SK-N-SH (cell line): ENCODE data around the gene ABHD16A.

Source experiments
- CHD2 ChIP-seq: fragments of 150-350 bp; IDR thresholded peaks from 2 replicates; pipeline ENCODE4 v1.6.1; 2018; ENCODE audit warnings: low read length; ENCODE audit not compliant: partially characterized antibody
- GABPA ChIP-seq: IDR thresholded peaks from 2 replicates; pipeline ENCODE4 v1.4.0; 2012; ENCODE audit warnings: low read depth, mild to moderate bottlenecking
- MEF2A ChIP-seq: IDR thresholded peaks from 2 replicates; pipeline ENCODE4 v1.4.0; 2012; ENCODE audit warnings: low read depth, borderline replicate concordance
- NRF1 ChIP-seq: IDR thresholded peaks from 2 replicates; pipeline ENCODE4 v1.6.1; 2012; ENCODE audit warnings: low read depth, mild to moderate bottlenecking, low read length
- POLR2AphosphoS5 ChIP-seq: IDR thresholded peaks from 2 replicates; pipeline ENCODE4 v1.6.1; 2012; ENCODE audit warnings: low read depth, low read length
- RAD21 ChIP-seq: IDR thresholded peaks from 2 replicates; pipeline ENCODE4 v1.6.1; 2012; ENCODE audit warnings: mild to moderate bottlenecking, low read length
- RCOR1 ChIP-seq: fragments of 150-350 bp; IDR thresholded peaks from 2 replicates; pipeline ENCODE4 v1.6.1; 2017; ENCODE audit warnings: antibody characterized with exemption, low read length
- RFX5 ChIP-seq: IDR thresholded peaks from 2 replicates; pipeline ENCODE4 v1.6.1; 2012; ENCODE audit warnings: mild to moderate bottlenecking, improper control_type of control experiment, low read length
- TCF12 ChIP-seq: IDR thresholded peaks from 2 replicates; pipeline ENCODE4 v1.4.0; 2012
- TF ChIP-seq, protein P1 (sequence below): fragments of 200-600 bp; sonication (generic); IDR thresholded peaks from 2 replicates; pipeline ENCODE4 v1.6.1; 2017; ENCODE audit warnings: antibody characterized with exemption, mild to moderate bottlenecking, moderate library complexity
- TF ChIP-seq, protein P2 (sequence below): IDR thresholded peaks from 2 replicates; pipeline ENCODE4 v1.4.0; 2012; ENCODE audit warnings: low read depth
- TF ChIP-seq, protein P3 (sequence below): IDR thresholded peaks from 2 replicates; pipeline ENCODE4 v1.6.1; 2012; ENCODE audit warnings: mild to moderate bottlenecking, low read depth, low read length, moderate library complexity

DNA sequence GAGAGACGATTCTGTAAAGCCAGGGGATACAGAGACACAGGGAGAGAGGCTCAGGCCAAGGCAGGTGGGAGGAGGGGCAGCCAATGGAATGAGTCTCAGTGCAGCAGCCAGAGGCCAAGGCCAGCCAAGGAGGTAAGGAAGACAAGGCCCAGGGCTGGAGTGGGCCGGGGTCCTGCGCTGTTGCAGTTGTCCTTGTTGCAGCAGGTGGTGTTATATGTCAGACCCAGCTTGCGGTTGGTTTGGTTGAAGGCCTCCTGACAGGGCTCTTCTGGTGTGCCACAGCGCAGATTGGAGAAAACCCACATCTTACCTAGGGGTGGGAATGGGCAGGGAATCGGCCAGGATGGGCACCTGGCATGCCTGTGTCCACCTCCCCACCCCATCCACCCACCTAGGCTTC, 15.9 kb upstream of the ABHD16A start:
- TF ChIP-seq, protein P1, sequence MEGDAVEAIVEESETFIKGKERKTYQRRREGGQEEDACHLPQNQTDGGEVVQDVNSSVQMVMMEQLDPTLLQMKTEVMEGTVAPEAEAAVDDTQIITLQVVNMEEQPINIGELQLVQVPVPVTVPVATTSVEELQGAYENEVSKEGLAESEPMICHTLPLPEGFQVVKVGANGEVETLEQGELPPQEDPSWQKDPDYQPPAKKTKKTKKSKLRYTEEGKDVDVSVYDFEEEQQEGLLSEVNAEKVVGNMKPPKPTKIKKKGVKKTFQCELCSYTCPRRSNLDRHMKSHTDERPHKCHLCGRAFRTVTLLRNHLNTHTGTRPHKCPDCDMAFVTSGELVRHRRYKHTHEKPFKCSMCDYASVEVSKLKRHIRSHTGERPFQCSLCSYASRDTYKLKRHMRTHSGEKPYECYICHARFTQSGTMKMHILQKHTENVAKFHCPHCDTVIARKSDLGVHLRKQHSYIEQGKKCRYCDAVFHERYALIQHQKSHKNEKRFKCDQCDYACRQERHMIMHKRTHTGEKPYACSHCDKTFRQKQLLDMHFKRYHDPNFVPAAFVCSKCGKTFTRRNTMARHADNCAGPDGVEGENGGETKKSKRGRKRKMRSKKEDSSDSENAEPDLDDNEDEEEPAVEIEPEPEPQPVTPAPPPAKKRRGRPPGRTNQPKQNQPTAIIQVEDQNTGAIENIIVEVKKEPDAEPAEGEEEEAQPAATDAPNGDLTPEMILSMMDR = no peak
- TF ChIP-seq RAD21 = no peak
- TF ChIP-seq RCOR1 = no peak
- no peak for TF ChIP-seq MEF2A
- no peak for TF ChIP-seq NRF1
- no peak for TF ChIP-seq POLR2AphosphoS5
- no peak for TF ChIP-seq RFX5
- TF ChIP-seq, protein P2, sequence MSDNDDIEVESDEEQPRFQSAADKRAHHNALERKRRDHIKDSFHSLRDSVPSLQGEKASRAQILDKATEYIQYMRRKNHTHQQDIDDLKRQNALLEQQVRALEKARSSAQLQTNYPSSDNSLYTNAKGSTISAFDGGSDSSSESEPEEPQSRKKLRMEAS = no peak
- no peak for TF ChIP-seq TCF12
- TF ChIP-seq, protein P3, sequence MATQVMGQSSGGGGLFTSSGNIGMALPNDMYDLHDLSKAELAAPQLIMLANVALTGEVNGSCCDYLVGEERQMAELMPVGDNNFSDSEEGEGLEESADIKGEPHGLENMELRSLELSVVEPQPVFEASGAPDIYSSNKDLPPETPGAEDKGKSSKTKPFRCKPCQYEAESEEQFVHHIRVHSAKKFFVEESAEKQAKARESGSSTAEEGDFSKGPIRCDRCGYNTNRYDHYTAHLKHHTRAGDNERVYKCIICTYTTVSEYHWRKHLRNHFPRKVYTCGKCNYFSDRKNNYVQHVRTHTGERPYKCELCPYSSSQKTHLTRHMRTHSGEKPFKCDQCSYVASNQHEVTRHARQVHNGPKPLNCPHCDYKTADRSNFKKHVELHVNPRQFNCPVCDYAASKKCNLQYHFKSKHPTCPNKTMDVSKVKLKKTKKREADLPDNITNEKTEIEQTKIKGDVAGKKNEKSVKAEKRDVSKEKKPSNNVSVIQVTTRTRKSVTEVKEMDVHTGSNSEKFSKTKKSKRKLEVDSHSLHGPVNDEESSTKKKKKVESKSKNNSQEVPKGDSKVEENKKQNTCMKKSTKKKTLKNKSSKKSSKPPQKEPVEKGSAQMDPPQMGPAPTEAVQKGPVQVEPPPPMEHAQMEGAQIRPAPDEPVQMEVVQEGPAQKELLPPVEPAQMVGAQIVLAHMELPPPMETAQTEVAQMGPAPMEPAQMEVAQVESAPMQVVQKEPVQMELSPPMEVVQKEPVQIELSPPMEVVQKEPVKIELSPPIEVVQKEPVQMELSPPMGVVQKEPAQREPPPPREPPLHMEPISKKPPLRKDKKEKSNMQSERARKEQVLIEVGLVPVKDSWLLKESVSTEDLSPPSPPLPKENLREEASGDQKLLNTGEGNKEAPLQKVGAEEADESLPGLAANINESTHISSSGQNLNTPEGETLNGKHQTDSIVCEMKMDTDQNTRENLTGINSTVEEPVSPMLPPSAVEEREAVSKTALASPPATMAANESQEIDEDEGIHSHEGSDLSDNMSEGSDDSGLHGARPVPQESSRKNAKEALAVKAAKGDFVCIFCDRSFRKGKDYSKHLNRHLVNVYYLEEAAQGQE = no peak
- no peak for TF ChIP-seq GABPA
- TF ChIP-seq CHD2 = no peak
